ENCODE results near the gene TXNRD1.

TXNRD1 gene

DNA sequence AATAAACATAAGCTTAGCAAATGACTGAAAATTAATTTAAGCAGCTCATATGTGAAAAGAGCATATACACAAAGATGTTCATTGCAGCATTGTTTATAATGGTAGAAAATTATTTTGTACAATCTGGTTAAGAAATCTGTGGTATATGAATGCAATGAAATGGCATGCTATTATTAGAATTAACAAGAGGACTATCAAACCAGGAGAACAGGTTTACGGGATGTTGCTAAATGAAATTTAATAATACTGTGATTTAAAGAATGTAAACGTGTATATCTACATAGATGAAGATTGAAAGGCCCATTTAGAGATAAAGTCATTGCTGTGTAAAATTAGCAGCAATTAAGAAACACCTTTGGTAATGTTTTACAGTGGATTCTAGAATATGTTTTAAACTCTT lies 158.5 kb downstream of the TXNRD1 start:
- no peaks in the 10 kb centered on the region for H3K4me1 Mint-ChIP-seq
- peaks cover 14% of the 10 kb centered on the region for H3K27me3 Mint-ChIP-seq (ENCODE audit: low read depth)
- TF ChIP-seq, protein P1, sequence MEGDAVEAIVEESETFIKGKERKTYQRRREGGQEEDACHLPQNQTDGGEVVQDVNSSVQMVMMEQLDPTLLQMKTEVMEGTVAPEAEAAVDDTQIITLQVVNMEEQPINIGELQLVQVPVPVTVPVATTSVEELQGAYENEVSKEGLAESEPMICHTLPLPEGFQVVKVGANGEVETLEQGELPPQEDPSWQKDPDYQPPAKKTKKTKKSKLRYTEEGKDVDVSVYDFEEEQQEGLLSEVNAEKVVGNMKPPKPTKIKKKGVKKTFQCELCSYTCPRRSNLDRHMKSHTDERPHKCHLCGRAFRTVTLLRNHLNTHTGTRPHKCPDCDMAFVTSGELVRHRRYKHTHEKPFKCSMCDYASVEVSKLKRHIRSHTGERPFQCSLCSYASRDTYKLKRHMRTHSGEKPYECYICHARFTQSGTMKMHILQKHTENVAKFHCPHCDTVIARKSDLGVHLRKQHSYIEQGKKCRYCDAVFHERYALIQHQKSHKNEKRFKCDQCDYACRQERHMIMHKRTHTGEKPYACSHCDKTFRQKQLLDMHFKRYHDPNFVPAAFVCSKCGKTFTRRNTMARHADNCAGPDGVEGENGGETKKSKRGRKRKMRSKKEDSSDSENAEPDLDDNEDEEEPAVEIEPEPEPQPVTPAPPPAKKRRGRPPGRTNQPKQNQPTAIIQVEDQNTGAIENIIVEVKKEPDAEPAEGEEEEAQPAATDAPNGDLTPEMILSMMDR (IDR thresholded peaks at IDR 0.05; ENCODE audit: unreplicated experiment in 3 of 3), result no peak
- peaks cover 11% of the 10 kb centered on the region for H3K9me3 Mint-ChIP-seq
- no peak overlapping the region for H3K27ac Mint-ChIP-seq
- no peaks in the 10 kb centered on the region for H3K36me3 Mint-ChIP-seq (ENCODE audit: low read depth)
- no peak overlapping the region for H3K4me3 Mint-ChIP-seq

DNA sequence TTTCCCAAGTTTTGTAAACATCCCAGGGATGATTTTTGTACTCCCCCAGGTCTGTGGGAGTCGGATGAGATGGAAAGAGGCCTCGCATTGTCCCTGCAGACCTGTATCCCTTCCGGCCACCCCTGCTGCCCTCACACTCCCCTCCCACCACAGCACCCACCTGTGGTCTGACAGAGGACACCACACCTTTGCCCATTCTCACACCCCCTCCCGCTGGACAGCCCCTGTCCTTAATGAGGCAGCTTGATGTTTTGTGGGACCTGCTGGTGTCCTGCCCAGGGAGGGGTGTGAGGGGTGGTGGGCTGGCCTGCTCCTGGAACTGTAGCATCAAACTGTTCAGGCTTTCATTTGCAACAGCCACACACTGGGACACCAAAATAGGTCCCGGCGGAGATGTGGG lies 159.2 kb downstream of the TXNRD1 start:
- Mint-ChIP-seq H3K36me3 (ENCODE audit: low read depth) (no peaks in the 10 kb centered on the region), H3K27me3 (ENCODE audit: low read depth) (peaks cover 11% of the 10 kb centered on the region), H3K4me1 (no peaks in the 10 kb centered on the region), H3K27ac (no peak overlapping the region), H3K4me3 (no peak overlapping the region), H3K9me3 (peaks cover 8% of the 10 kb centered on the region)
- TF ChIP-seq, protein P1 (IDR thresholded peaks at IDR 0.05; ENCODE audit: unreplicated experiment in 3 of 3), result no peak

DNA sequence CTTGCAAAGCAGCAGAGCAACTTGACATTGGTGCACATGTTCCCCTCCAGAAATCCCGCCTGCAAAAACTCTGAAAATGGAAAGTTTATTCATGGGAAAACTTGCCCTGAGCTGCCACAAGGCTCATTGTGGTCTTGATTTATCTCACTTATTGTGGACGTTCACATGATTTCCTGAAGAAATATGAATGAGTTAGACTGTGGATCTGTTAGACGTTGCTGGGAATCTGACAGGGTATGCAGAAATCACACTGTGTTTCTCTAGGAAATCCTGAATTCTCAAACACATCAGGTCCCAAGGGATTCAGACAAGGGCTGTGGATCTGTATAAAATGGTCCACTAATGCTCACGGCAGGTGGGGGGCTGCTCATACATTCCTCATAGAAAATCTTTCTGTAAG lies 160.2 kb downstream of the TXNRD1 start:
- H3K27ac Mint-ChIP-seq, result no peak overlapping the region
- peaks cover 5% of the 10 kb centered on the region for H3K9me3 Mint-ChIP-seq
- H3K27me3 Mint-ChIP-seq (ENCODE audit: low read depth), result peaks cover 16% of the 10 kb centered on the region
- H3K4me3 Mint-ChIP-seq, result no peak overlapping the region
- H3K36me3 Mint-ChIP-seq (ENCODE audit: low read depth), result no peaks in the 10 kb centered on the region
- H3K4me1 Mint-ChIP-seq, result no peaks in the 10 kb centered on the region
- TF ChIP-seq, protein P1 (IDR thresholded peaks at IDR 0.05; ENCODE audit: unreplicated experiment in 3 of 3), result no peak

DNA sequence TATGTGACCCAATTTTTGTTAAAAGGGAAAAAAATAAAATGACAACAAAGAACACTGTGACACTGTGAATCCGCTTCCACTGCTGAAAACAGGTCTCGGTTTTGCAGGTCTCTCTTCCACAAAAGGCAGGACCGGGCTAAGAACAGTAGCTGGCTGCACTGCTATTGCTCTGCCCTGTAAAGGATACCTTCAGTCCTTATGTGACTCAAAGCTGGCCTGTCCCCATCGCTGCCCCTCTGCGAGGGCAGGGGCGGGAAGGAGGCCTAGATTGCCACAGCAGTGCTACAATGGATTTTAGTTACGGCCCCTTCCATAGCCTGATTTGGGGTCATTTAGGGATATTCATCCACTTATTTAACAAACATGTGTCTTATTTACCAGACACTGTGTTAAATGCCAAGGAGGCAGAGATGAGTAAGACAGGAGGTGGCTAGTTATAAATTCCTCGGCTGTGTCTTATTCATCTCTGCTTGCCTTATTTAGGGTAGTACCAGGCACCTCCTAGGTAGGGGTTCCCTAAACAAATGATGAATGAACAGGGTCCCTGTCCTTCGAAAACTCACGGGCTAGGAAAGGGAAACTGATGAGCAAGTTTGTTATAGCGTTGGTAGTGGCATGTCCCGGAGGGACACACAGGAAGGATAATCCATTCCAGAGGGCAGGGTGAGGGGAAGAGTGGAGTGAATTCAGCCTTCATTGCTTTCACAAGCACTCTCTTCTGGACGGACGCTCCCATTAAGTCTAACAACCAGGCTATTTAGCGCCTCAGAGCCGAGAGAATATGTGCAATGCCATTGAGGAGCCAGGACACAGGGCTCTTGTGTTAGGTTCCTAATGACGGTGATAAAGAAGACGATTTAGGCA lies 161.3 kb downstream of the TXNRD1 start:
- Mint-ChIP-seq H3K27me3 (ENCODE audit: low read depth) (peaks cover 27% of the 10 kb centered on the region), H3K4me3 (no peak overlapping the region), H3K36me3 (ENCODE audit: low read depth) (no peaks in the 10 kb centered on the region), H3K27ac (no peak overlapping the region), H3K4me1 (no peaks in the 10 kb centered on the region), H3K9me3 (peaks cover 3% of the 10 kb centered on the region)
- TF ChIP-seq, protein P1 (IDR thresholded peaks at IDR 0.05; ENCODE audit: unreplicated experiment in 3 of 3), result no peak

DNA sequence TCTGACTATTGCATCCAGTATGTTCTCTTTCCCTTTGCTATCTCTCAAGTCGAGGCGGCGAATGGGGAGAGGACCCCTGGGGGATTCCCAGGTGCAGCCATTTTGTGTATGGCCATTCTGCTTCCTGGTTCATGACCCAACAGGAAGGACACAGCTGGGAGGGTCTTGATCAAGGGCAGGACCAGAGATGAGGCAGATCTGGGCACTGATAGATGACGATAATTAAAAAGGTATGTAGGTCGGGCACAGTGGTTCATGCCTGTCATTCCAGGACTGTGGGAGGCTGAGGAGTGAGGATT lies 161.9 kb downstream of the TXNRD1 start:
- Mint-ChIP-seq H3K4me3 (no peak overlapping the region), H3K9me3 (peaks cover 3% of the 10 kb centered on the region), H3K36me3 (ENCODE audit: low read depth) (no peaks in the 10 kb centered on the region), H3K4me1 (no peaks in the 10 kb centered on the region), H3K27ac (no peak overlapping the region), H3K27me3 (ENCODE audit: low read depth) (peaks cover 27% of the 10 kb centered on the region)
- TF ChIP-seq, protein P1 (IDR thresholded peaks at IDR 0.05; ENCODE audit: unreplicated experiment in 3 of 3), result no peak

DNA sequence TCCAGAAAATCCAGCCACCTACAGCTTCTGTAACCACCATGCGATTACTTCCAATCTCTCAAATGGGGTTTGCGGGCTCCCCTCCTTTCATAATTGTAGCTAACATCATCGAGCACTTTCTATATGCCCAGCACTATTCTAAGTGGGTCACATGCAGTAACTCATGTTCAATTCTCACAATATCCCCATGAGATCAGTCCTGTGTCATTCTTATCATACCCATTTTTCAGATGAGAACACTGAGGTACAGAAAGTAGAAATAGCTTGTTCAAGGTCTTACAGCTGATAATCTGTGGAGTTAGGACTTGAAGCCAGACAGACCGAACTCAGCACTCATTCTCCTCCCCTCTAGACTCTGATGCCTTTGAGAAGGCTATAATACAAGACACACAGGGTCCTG lies 162.8 kb downstream of the TXNRD1 start:
- no peak overlapping the region for H3K4me3 Mint-ChIP-seq
- H3K27ac Mint-ChIP-seq, result no peak overlapping the region
- H3K36me3 Mint-ChIP-seq (ENCODE audit: low read depth), result no peaks in the 10 kb centered on the region
- H3K9me3 Mint-ChIP-seq, result peaks cover 3% of the 10 kb centered on the region
- H3K27me3 Mint-ChIP-seq (ENCODE audit: low read depth), result peaks cover 27% of the 10 kb centered on the region
- TF ChIP-seq, protein P1 (IDR thresholded peaks at IDR 0.05; ENCODE audit: unreplicated experiment in 3 of 3), result no peak
- H3K4me1 Mint-ChIP-seq, result no peaks in the 10 kb centered on the region
